ENCODE data around the gene SLC39A13.

SLC39A13 gene

GRCh38 chr11:47391711-47392432 is 16.5 kb upstream of the SLC39A13 start:
- TF ChIP-seq FOXP2 (optimal IDR thresholded peaks at IDR 0.05; ENCODE audit: borderline replicate concordance, extremely low read depth, extremely low read length, insufficient read depth): no peak
- no peak for TF ChIP-seq REST (IDR thresholded peaks at IDR 0.05; ENCODE audit: insufficient read depth in 1 of 2, low read depth in 2 of 2, low read length in 2 of 2)
- TF ChIP-seq TAF1 (IDR thresholded peaks at IDR 0.05; ENCODE audit: borderline replicate concordance, insufficient read depth, low read length): no peak
- TF ChIP-seq SIN3A (IDR thresholded peaks at IDR 0.05; ENCODE audit: borderline replicate concordance, insufficient read depth, low read length): no peak
- TF ChIP-seq POLR2AphosphoS5 (IDR thresholded peaks at IDR 0.05; ENCODE audit: low read depth, low read length): no peak

- TF ChIP-seq SIN3A (IDR thresholded peaks at IDR 0.05; ENCODE audit: borderline replicate concordance, insufficient read depth, low read length) (no peak), REST (IDR thresholded peaks at IDR 0.05; ENCODE audit: insufficient read depth in 1 of 2, low read depth in 2 of 2, low read length in 2 of 2) (no peak), TAF1 (IDR thresholded peaks at IDR 0.05; ENCODE audit: borderline replicate concordance, insufficient read depth, low read length) (no peak), POLR2AphosphoS5 (IDR thresholded peaks at IDR 0.05; ENCODE audit: low read depth, low read length) (no peak), FOXP2 (optimal IDR thresholded peaks at IDR 0.05; ENCODE audit: borderline replicate concordance, extremely low read depth, extremely low read length, insufficient read depth) (no peak)
Observed at GRCh38 chr11:47392546-47393162, 15.7 kb upstream of the SLC39A13 start.

GRCh38 chr11:47393163-47394049 is 15.0 kb upstream of the SLC39A13 start:
- TF ChIP-seq SIN3A (IDR thresholded peaks at IDR 0.05; ENCODE audit: borderline replicate concordance, insufficient read depth, low read length): no peak
- no peak for TF ChIP-seq REST (IDR thresholded peaks at IDR 0.05; ENCODE audit: insufficient read depth in 1 of 2, low read depth in 2 of 2, low read length in 2 of 2)
- TF ChIP-seq POLR2AphosphoS5 (IDR thresholded peaks at IDR 0.05; ENCODE audit: low read depth, low read length): no peak
- no peak for TF ChIP-seq FOXP2 (optimal IDR thresholded peaks at IDR 0.05; ENCODE audit: borderline replicate concordance, extremely low read depth, extremely low read length, insufficient read depth)
- no peak for TF ChIP-seq TAF1 (IDR thresholded peaks at IDR 0.05; ENCODE audit: borderline replicate concordance, insufficient read depth, low read length)

GRCh38 chr11:47394050-47394321 is 14.4 kb upstream of the SLC39A13 start:
- TF ChIP-seq TAF1 (IDR thresholded peaks at IDR 0.05; ENCODE audit: borderline replicate concordance, insufficient read depth, low read length) (no peak), FOXP2 (optimal IDR thresholded peaks at IDR 0.05; ENCODE audit: borderline replicate concordance, extremely low read depth, extremely low read length, insufficient read depth) (no peak), POLR2AphosphoS5 (IDR thresholded peaks at IDR 0.05; ENCODE audit: low read depth, low read length) (no peak), SIN3A (IDR thresholded peaks at IDR 0.05; ENCODE audit: borderline replicate concordance, insufficient read depth, low read length) (no peak), REST (IDR thresholded peaks at IDR 0.05; ENCODE audit: insufficient read depth in 1 of 2, low read depth in 2 of 2, low read length in 2 of 2) (no peak)

Measured in PFSK-1 (cell line).